ENCODE measurements around the gene RAB26. TPM values are rescaled to one million over a fixed set of nuclear protein-coding genes. Genes with fewer than 3 reads are reported as not detected.

Gene RAB26
- total RNA-seq, 1 donor from 2014 or later: 0.98 TPM

DNA sequence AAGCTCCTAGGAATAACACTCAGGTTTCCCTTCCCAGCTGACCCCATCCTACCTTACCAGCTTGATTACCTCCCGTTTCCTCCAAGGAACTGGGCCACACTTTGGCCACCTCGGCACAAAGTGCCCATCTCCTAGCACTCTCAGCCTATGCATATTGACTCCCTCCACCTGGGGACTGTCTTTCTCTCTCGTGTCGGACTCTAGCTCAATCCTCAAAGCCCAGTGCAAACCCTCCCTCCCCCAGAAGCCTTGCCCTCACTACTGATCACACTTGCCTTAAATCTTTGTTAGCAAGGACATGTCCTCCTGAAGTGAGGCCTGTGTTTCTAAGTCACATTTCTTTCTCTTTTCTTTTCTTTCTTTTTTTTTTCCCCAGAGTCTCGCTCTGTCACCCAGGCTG is 2.6 kb upstream of the RAB26 start:
- peak overlapping the region; percentile 13 for H3K4me3 Mint-ChIP-seq
- H3K9me3 Mint-ChIP-seq: no peaks in the 10 kb centered on the region
- H3K27ac Mint-ChIP-seq (ENCODE audit: unreplicated experiment): no peak overlapping the region
- H3K4me1 Mint-ChIP-seq: peaks cover 11% of the 10 kb centered on the region
- TF ChIP-seq CTCF (conservative IDR thresholded peaks at IDR 0.05): no peak
- no peaks in the 10 kb centered on the region for H3K36me3 Mint-ChIP-seq (ENCODE audit: low read depth)
- DNase-seq (ENCODE audit: low read depth, low spot score): no peak
- peaks cover 7% of the 10 kb centered on the region for H3K27me3 Mint-ChIP-seq (ENCODE audit: low read depth)

DNA sequence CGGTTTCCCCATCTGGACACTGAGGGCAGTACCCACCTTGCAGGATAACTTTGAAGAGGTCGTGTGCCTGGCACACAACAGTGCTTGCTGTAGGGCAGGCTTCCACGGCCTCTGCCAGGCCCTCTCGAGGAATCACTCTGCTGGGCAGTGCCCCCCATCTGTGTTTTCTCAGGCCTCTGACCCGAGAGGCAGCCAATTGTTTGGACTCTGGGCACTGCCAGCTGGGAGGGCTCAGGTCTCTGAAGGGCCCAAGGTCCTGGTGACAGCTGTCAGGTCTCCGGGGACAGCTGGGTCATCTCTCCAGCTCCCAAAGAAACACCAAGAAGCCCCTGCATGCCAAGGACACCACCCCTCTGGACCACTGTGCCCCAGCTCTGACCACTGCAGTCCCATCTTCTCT is 1.0 kb upstream of the RAB26 start:
- no peak for TF ChIP-seq CTCF (conservative IDR thresholded peaks at IDR 0.05)
- DNase-seq (ENCODE audit: low read depth, low spot score): no peak
- Mint-ChIP-seq H3K4me3 (peak overlapping the region; percentile 62), H3K27me3 (ENCODE audit: low read depth) (peaks cover 7% of the 10 kb centered on the region), H3K36me3 (ENCODE audit: low read depth) (peaks cover 5% of the 10 kb centered on the region), H3K9me3 (no peaks in the 10 kb centered on the region), H3K27ac (ENCODE audit: unreplicated experiment) (no peak overlapping the region), H3K4me1 (peaks cover 21% of the 10 kb centered on the region)

DNA sequence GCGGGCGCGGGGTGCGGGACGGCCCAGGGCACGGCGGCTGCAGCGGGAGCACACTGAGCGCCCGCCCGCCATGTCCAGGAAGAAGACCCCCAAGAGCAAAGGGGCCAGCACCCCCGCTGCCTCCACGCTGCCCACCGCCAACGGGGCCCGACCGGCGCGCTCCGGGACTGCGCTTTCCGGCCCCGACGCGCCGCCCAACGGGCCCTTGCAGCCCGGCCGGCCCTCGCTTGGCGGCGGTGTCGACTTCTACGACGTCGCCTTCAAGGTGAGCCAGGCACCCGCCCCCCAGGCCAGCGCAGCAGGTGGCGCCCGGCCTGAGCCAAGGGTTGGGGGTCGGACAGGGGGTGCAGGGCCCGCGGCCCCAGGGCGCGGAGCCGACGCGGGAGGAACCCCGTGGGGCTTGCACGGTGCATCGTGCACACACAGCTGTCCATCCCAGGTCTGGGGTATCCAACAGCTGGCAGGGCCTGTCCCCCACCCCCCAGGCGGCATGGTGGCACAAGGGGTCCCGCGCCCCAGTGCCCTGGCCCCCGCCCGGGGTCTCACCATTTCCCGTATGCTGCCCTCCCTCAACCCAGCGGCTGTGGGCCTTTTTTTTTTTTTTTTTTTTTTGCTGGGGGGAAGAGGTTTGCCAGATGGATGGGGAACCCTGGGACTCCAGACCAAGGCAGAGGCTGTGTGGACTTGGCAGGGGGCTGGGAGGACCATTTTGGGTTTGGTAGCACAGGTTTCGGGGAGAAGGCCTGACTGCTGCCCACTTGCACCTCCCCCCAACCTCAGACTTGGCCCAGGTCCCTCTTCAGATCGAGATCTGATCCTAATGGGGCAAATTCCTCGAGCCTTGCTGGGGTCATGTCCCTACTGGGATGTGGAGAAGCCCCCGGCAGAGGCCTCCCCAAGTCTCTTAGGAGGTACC is 547 bp downstream of the RAB26 start:
- Mint-ChIP-seq H3K4me3 (peak overlapping the region; percentile 87), H3K4me1 (peaks cover 31% of the 10 kb centered on the region), H3K9me3 (no peaks in the 10 kb centered on the region), H3K27me3 (ENCODE audit: low read depth) (peaks cover 7% of the 10 kb centered on the region), H3K36me3 (ENCODE audit: low read depth) (peaks cover 8% of the 10 kb centered on the region), H3K27ac (ENCODE audit: unreplicated experiment) (no peak overlapping the region)
- DNase-seq (ENCODE audit: low read depth, low spot score): no peak
- peak; percentile 31 for TF ChIP-seq CTCF (conservative IDR thresholded peaks at IDR 0.05)

GRCh38 chr16:2149630-2150417 is 1.4 kb downstream of the RAB26 start:
- Mint-ChIP-seq H3K9me3 (no peaks in the 10 kb centered on the region), H3K4me1 (peaks cover 39% of the 10 kb centered on the region), H3K4me3 (peak overlapping the region; percentile 87), H3K36me3 (ENCODE audit: low read depth) (peaks cover 11% of the 10 kb centered on the region), H3K27me3 (ENCODE audit: low read depth) (peaks cover 7% of the 10 kb centered on the region), H3K27ac (ENCODE audit: unreplicated experiment) (no peak overlapping the region)
- no peak for TF ChIP-seq CTCF (conservative IDR thresholded peaks at IDR 0.05)
- DNase-seq (ENCODE audit: low read depth, low spot score): no peak

GRCh38 chr16:2150418-2151187 is 2.2 kb downstream of the RAB26 start:
- no peak for DNase-seq (ENCODE audit: low read depth, low spot score)
- Mint-ChIP-seq H3K9me3 (no peaks in the 10 kb centered on the region), H3K4me3 (peak overlapping the region; percentile 87), H3K27ac (ENCODE audit: unreplicated experiment) (no peak overlapping the region), H3K27me3 (ENCODE audit: low read depth) (peaks cover 10% of the 10 kb centered on the region), H3K36me3 (ENCODE audit: low read depth) (peaks cover 14% of the 10 kb centered on the region), H3K4me1 (peaks cover 43% of the 10 kb centered on the region)
- no peak for TF ChIP-seq CTCF (conservative IDR thresholded peaks at IDR 0.05)
